Loucy (cell line): ENCODE measurements around the gene CEACAM8.

Source experiments
- H2AFZ ChIP-seq: fragments of 200-600 bp; sonication (generic); 2 replicates; pipeline ENCODE4 v1.6.0; 2016; ENCODE audit warnings: antibody characterized with exemption, mild to moderate bottlenecking, low read length, moderate library complexity
- H3F3A ChIP-seq: fragments of 200-600 bp; 2 replicates; pipeline ENCODE4 v1.6.0; 2016; ENCODE audit warnings: antibody characterized with exemption, low read depth, mild to moderate bottlenecking
- H3K27me3 ChIP-seq: fragments of 200-600 bp; sonication (generic); 2 replicates; pipeline ENCODE4 v1.6.1; 2014; ENCODE audit warnings: low read length, mild to moderate bottlenecking; ENCODE audit not compliant: insufficient read depth, poor library complexity, severe bottlenecking
- H3K36me3 ChIP-seq: fragments of 200-600 bp; sonication (generic); 2 replicates; pipeline ENCODE4 v1.6.1; 2016; ENCODE audit warnings: low read length; ENCODE audit not compliant: insufficient read depth
- H3K4me1 ChIP-seq: fragments of 200-600 bp; sonication (generic); 2 replicates; pipeline ENCODE4 v1.5.1; 2014; ENCODE audit warnings: low read length, mild to moderate bottlenecking; ENCODE audit not compliant: insufficient read depth, poor library complexity, severe bottlenecking
- H3K4me2 ChIP-seq: fragments of 200-600 bp; sonication (generic); 2 replicates; pipeline ENCODE4 v1.6.0; 2014; ENCODE audit warnings: antibody characterized with exemption, low read length, low read depth, mild to moderate bottlenecking; ENCODE audit not compliant: poor library complexity, severe bottlenecking
- H3K4me3 ChIP-seq: fragments of 200-600 bp; sonication (generic); 2 replicates; pipeline ENCODE4 v1.5.1; 2014; ENCODE audit warnings: low read length, mild to moderate bottlenecking, mixed read lengths; ENCODE audit not compliant: poor library complexity, severe bottlenecking
- H3K79me2 ChIP-seq: fragments of 200-600 bp; sonication (generic); 2 replicates; pipeline ENCODE4 v1.6.1; 2014; ENCODE audit warnings: low read length; ENCODE audit not compliant: insufficient read depth
- H3K9ac ChIP-seq: fragments of 200-600 bp; sonication (generic); 2 replicates; pipeline ENCODE4 v1.6.0; 2014; ENCODE audit warnings: mild to moderate bottlenecking, low read depth, low read length, moderate library complexity; ENCODE audit not compliant: poor library complexity, severe bottlenecking
- H3K9me2 ChIP-seq: fragments of 200-600 bp; sonication (generic); replicated peaks from 2 replicates; pipeline ENCODE4 v1.6.1; 2016; ENCODE audit warnings: low read depth, low read length, mixed read lengths
- H3K9me3 ChIP-seq: fragments of 200-600 bp; sonication (generic); 2 replicates; pipeline ENCODE4 v1.6.1; 2014; ENCODE audit warnings: mild to moderate bottlenecking, antibody characterized with exemption, low read length, low read depth; ENCODE audit not compliant: insufficient read depth
- H4K20me1 ChIP-seq: fragments of 200-600 bp; sonication (generic); 2 replicates; pipeline ENCODE4 v1.6.0; 2014; ENCODE audit warnings: antibody characterized with exemption, low read length, mild to moderate bottlenecking; ENCODE audit not compliant: insufficient read depth, poor library complexity, severe bottlenecking
- EZH2phosphoT487 ChIP-seq: fragments of 200-600 bp; IDR thresholded peaks from 2 replicates; pipeline ENCODE4 v1.6.1; 2018; ENCODE audit warnings: antibody characterized with exemption, mild to moderate bottlenecking, moderate library complexity, borderline replicate concordance
- TF ChIP-seq, protein P1 (sequence below): fragments of 200-600 bp; sonication (generic); conservative IDR thresholded peaks from 2 replicates; pipeline ENCODE4 v1.5.1; 2014; ENCODE audit warnings: mild to moderate bottlenecking, antibody characterized with exemption, low read length

The CEACAM8 gene

DNA sequence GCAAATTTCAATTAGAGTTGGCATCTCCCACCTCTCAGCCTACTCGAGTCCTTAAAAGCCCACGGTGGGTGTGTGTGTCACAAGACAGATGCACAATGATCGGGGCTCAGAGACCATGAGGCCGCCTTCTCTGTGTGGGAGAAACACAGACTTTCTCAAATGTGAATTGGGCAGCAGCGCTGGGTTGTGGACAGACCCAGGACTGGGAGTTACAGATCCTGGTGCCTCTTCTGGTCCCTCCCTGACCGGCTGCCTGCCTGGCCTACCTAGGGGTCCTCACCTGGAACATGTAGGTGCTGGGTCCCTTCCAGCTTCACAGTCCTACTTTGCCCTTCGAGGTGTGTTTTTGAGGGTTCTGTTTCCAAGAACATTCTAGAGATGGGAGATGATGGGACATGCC is 4.9 kb downstream of the CEACAM8 start:
- Histone ChIP-seq H3K27me3 (no peaks in the 10 kb centered on the region), H3K9me2 (no peaks in the 10 kb centered on the region), H3F3A (no peaks in the 10 kb centered on the region), H3K9me3 (no peaks in the 10 kb centered on the region), H4K20me1 (no peaks in the 10 kb centered on the region), H3K4me3 (no peak overlapping the region), H3K36me3 (no peaks in the 10 kb centered on the region), H3K79me2 (no peaks in the 10 kb centered on the region), H2AFZ (no peak overlapping the region), H3K9ac (no peak overlapping the region), H3K4me2 (no peak overlapping the region), H3K4me1 (no peaks in the 10 kb centered on the region)
- TF ChIP-seq, protein P1, sequence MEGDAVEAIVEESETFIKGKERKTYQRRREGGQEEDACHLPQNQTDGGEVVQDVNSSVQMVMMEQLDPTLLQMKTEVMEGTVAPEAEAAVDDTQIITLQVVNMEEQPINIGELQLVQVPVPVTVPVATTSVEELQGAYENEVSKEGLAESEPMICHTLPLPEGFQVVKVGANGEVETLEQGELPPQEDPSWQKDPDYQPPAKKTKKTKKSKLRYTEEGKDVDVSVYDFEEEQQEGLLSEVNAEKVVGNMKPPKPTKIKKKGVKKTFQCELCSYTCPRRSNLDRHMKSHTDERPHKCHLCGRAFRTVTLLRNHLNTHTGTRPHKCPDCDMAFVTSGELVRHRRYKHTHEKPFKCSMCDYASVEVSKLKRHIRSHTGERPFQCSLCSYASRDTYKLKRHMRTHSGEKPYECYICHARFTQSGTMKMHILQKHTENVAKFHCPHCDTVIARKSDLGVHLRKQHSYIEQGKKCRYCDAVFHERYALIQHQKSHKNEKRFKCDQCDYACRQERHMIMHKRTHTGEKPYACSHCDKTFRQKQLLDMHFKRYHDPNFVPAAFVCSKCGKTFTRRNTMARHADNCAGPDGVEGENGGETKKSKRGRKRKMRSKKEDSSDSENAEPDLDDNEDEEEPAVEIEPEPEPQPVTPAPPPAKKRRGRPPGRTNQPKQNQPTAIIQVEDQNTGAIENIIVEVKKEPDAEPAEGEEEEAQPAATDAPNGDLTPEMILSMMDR = no peak
- no peak for TF ChIP-seq EZH2phosphoT487

DNA sequence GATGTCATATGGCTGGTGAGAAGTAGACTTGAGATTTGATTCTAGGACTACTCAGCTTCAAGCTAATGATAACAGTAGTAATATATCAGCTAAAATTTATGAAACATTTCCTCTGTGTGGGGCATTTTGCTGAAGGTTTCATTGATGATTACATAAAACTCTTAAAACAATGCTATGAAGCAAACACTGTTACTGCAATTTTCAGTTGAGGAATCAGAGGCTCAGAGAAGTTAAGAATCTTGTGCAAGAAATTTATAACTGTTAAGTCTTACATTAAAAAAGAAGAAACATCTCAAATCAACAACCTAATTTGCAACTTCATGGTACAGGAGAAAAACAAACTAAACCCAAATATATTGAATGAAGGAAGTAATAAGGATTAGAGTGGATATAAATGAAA is 10.3 kb downstream of the CEACAM8 start:
- Histone ChIP-seq H3F3A (no peaks in the 10 kb centered on the region), H3K4me1 (no peaks in the 10 kb centered on the region)

DNA sequence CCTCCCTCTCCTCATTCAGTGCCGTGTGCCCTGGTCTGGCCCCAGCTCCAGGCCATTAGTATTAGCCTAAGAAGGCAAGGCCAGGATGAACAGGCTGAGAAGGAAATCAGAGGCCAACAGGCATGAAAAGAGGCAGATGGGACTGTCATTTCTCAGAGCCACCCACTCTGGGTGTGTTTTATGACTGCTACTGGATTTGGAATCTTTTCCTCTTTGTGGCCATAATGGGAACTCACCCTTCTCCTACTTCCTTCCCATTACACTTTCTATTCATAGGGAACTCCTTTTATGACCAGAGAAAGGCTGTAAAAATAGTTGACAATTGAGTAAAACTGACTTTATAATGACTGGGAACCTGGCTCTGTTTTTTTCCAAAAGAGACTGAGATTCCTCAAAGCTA is 17.7 kb downstream of the CEACAM8 start:
- Histone ChIP-seq H3K4me1 (no peaks in the 10 kb centered on the region), H3K27me3 (no peaks in the 10 kb centered on the region), H3K79me2 (no peaks in the 10 kb centered on the region), H3K4me2 (no peak overlapping the region), H3F3A (no peaks in the 10 kb centered on the region), H3K4me3 (no peak overlapping the region), H4K20me1 (no peaks in the 10 kb centered on the region), H2AFZ (no peak overlapping the region), H3K36me3 (no peaks in the 10 kb centered on the region), H3K9me3 (no peaks in the 10 kb centered on the region), H3K9me2 (no peaks in the 10 kb centered on the region), H3K9ac (no peak overlapping the region)
- TF ChIP-seq, protein P1 = no peak
- TF ChIP-seq EZH2phosphoT487 = no peak

More for the DNA sequence above, 10.3 kb downstream of the CEACAM8 start:
- H3K79me2 ChIP-seq = no peaks in the 10 kb centered on the region
- H3K27me3 ChIP-seq = no peaks in the 10 kb centered on the region
- H3K36me3 ChIP-seq = no peaks in the 10 kb centered on the region
- no peak overlapping the region for H3K9ac ChIP-seq
- no peak overlapping the region for H2AFZ ChIP-seq
- TF ChIP-seq, protein P1 = no peak
- no peak for TF ChIP-seq EZH2phosphoT487
- H3K9me2 ChIP-seq = no peaks in the 10 kb centered on the region
- H3K9me3 ChIP-seq = no peaks in the 10 kb centered on the region
- no peak overlapping the region for H3K4me2 ChIP-seq
- no peaks in the 10 kb centered on the region for H4K20me1 ChIP-seq
- no peak overlapping the region for H3K4me3 ChIP-seq
